ENCODE results near the gene SGCB.

Gene SGCB

GRCh38 chr4:51998837-51999236, 39.3 kb downstream of the SGCB start:
- no peak for TF ChIP-seq EZH2phosphoT487 (IDR thresholded peaks at IDR 0.05; ENCODE audit: borderline replicate concordance, low read length)
- TF ChIP-seq, protein P1, sequence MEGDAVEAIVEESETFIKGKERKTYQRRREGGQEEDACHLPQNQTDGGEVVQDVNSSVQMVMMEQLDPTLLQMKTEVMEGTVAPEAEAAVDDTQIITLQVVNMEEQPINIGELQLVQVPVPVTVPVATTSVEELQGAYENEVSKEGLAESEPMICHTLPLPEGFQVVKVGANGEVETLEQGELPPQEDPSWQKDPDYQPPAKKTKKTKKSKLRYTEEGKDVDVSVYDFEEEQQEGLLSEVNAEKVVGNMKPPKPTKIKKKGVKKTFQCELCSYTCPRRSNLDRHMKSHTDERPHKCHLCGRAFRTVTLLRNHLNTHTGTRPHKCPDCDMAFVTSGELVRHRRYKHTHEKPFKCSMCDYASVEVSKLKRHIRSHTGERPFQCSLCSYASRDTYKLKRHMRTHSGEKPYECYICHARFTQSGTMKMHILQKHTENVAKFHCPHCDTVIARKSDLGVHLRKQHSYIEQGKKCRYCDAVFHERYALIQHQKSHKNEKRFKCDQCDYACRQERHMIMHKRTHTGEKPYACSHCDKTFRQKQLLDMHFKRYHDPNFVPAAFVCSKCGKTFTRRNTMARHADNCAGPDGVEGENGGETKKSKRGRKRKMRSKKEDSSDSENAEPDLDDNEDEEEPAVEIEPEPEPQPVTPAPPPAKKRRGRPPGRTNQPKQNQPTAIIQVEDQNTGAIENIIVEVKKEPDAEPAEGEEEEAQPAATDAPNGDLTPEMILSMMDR (IDR thresholded peaks at IDR 0.05; ENCODE audit: low read depth, low read length, poor library complexity, severe bottlenecking): no peak
- H3F3A ChIP-seq (ENCODE audit: control insufficient read depth, insufficient read depth): no peaks in the 10 kb centered on the region
- H3K4me2 ChIP-seq (ENCODE audit: low read length): no peak overlapping the region
- H4K20me1 ChIP-seq (ENCODE audit: control insufficient read depth, insufficient read depth, low read depth, low read length): no peaks in the 10 kb centered on the region
- H3K79me2 ChIP-seq (ENCODE audit: control insufficient read depth, low read length): no peaks in the 10 kb centered on the region
- H3K9me2 ChIP-seq (replicated peaks; ENCODE audit: control insufficient read depth, low read length): no peaks in the 10 kb centered on the region
- H3K4me3 ChIP-seq (ENCODE audit: low read length): no peak overlapping the region
- H3K36me3 ChIP-seq (ENCODE audit: control insufficient read depth, low read length): no peaks in the 10 kb centered on the region
- H3K4me1 ChIP-seq (ENCODE audit: control insufficient read depth, low read length): no peaks in the 10 kb centered on the region
- H3K27ac ChIP-seq (ENCODE audit: low read depth, low read length): no peak overlapping the region
- H3K9me3 ChIP-seq (ENCODE audit: control insufficient read depth, insufficient read depth, low read length): no peaks in the 10 kb centered on the region
- no peaks in the 10 kb centered on the region for H3K27me3 ChIP-seq (ENCODE audit: control insufficient read depth, low read length)

DNA sequence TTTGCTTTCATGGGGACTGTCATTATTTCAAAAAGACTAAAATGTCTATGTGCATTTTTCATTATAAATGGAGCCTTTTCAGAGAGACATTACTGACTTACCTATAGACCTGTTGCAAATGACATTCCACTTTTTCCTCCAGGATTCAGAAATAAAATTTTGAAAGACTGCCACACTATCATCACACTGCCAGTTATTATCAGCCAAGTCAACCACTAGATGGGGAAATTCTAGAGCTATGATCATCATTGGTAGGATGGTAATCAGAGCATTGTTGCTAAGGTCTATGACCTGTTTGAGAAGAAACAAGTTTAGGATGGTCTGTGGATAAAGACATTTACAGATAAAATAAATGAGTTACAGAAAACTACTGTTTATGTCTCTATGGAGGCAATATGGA, 40.5 kb downstream of the SGCB start:
- H3K9me3 ChIP-seq (ENCODE audit: control insufficient read depth, insufficient read depth, low read length): no peaks in the 10 kb centered on the region
- TF ChIP-seq EZH2phosphoT487 (IDR thresholded peaks at IDR 0.05; ENCODE audit: borderline replicate concordance, low read length): no peak
- TF ChIP-seq, protein P1 (IDR thresholded peaks at IDR 0.05; ENCODE audit: low read depth, low read length, poor library complexity, severe bottlenecking): peak; percentile 17
- H3K4me1 ChIP-seq (ENCODE audit: control insufficient read depth, low read length): no peaks in the 10 kb centered on the region
- no peaks in the 10 kb centered on the region for H3K79me2 ChIP-seq (ENCODE audit: control insufficient read depth, low read length)
- no peaks in the 10 kb centered on the region for H3K9me2 ChIP-seq (replicated peaks; ENCODE audit: control insufficient read depth, low read length)
- H4K20me1 ChIP-seq (ENCODE audit: control insufficient read depth, insufficient read depth, low read depth, low read length): no peaks in the 10 kb centered on the region
- no peaks in the 10 kb centered on the region for H3F3A ChIP-seq (ENCODE audit: control insufficient read depth, insufficient read depth)
- no peak overlapping the region for H3K4me3 ChIP-seq (ENCODE audit: low read length)
- no peak overlapping the region for H3K4me2 ChIP-seq (ENCODE audit: low read length)
- H3K36me3 ChIP-seq (ENCODE audit: control insufficient read depth, low read length): no peaks in the 10 kb centered on the region
- no peaks in the 10 kb centered on the region for H3K27me3 ChIP-seq (ENCODE audit: control insufficient read depth, low read length)
- no peak overlapping the region for H3K27ac ChIP-seq (ENCODE audit: low read depth, low read length)

- Histone ChIP-seq H3K4me2 (ENCODE audit: low read length) (no peak overlapping the region), H3F3A (ENCODE audit: control insufficient read depth, insufficient read depth) (no peaks in the 10 kb centered on the region), H3K27ac (ENCODE audit: low read depth, low read length) (no peak overlapping the region), H3K9me2 (replicated peaks; ENCODE audit: control insufficient read depth, low read length) (no peaks in the 10 kb centered on the region), H3K79me2 (ENCODE audit: control insufficient read depth, low read length) (no peaks in the 10 kb centered on the region), H4K20me1 (ENCODE audit: control insufficient read depth, insufficient read depth, low read depth, low read length) (no peaks in the 10 kb centered on the region), H3K4me3 (ENCODE audit: low read length) (no peak overlapping the region), H3K27me3 (ENCODE audit: control insufficient read depth, low read length) (no peaks in the 10 kb centered on the region), H3K9me3 (ENCODE audit: control insufficient read depth, insufficient read depth, low read length) (no peaks in the 10 kb centered on the region), H3K36me3 (ENCODE audit: control insufficient read depth, low read length) (no peaks in the 10 kb centered on the region), H3K4me1 (ENCODE audit: control insufficient read depth, low read length) (no peaks in the 10 kb centered on the region)
- TF ChIP-seq, protein P1 (IDR thresholded peaks at IDR 0.05; ENCODE audit: low read depth, low read length, poor library complexity, severe bottlenecking): no peak
- no peak for TF ChIP-seq EZH2phosphoT487 (IDR thresholded peaks at IDR 0.05; ENCODE audit: borderline replicate concordance, low read length)
Observed at GRCh38 chr4:51995647-51996220, 42.4 kb downstream of the SGCB start.

All from DOHH2 (cell line).